Pons (tissue), 1 donor: ENCODE results near the gene CR2.
"Not testable (repeated sequence)": the region's sequence is repeated elsewhere in the genome, so short reads cannot be mapped to it uniquely, and the experiment has no call there.

ENCODE experiments used
- DNase-seq: peaks from one replicate; pipeline ENCODE4 v3.0.0-alpha.2; 2016; ENCODE audit warnings: low spot score

The CR2 gene

GRCh38 chr1:207454046-207454964 is at the start of gene CR2:
CR2 (plus strand) TSS chr1:207454328; CDS start chr1:207454419, 91 bp downstream.
- no peak for DNase-seq

- peak; percentile 93 for DNase-seq
Observed at GRCh38 chr1:207404849-207405525, 49.1 kb upstream of the CR2 start.

GRCh38 chr1:207405814-207406213 is 48.3 kb upstream of the CR2 start:
- DNase-seq: no peak

- DNase-seq: no peak
Observed at GRCh38 chr1:207407655-207408260, 46.4 kb upstream of the CR2 start.

- no peak for DNase-seq
Observed at GRCh38 chr1:207412845-207413244, 41.3 kb upstream of the CR2 start.

- no peak for DNase-seq
Observed at GRCh38 chr1:207414606-207415108, 39.5 kb upstream of the CR2 start.

- DNase-seq: no peak
Observed at GRCh38 chr1:207417076-207417475, 37.1 kb upstream of the CR2 start.

GRCh38 chr1:207418351-207418750 is 35.8 kb upstream of the CR2 start:
- DNase-seq: no peak

GRCh38 chr1:207420109-207420508 is 34.0 kb upstream of the CR2 start:
- no peak for DNase-seq

- no peak for DNase-seq
Observed at GRCh38 chr1:207421078-207421477, 33.0 kb upstream of the CR2 start.

GRCh38 chr1:207423560-207424292 is 30.4 kb upstream of the CR2 start:
- no peak for DNase-seq

- DNase-seq: no peak
Observed at GRCh38 chr1:207424570-207425131, 29.5 kb upstream of the CR2 start.

GRCh38 chr1:207427832-207428585 is 26.1 kb upstream of the CR2 start:
- DNase-seq: no peak

GRCh38 chr1:207428783-207429182 is 25.3 kb upstream of the CR2 start:
- no peak for DNase-seq

- no peak for DNase-seq
Observed at GRCh38 chr1:207429963-207430362, 24.2 kb upstream of the CR2 start.

GRCh38 chr1:207430602-207431001 is 23.5 kb upstream of the CR2 start:
- DNase-seq: no peak

GRCh38 chr1:207431508-207431907 is 22.6 kb upstream of the CR2 start:
- DNase-seq: no peak

GRCh38 chr1:207433435-207433834 is 20.7 kb upstream of the CR2 start:
- DNase-seq: no peak

GRCh38 chr1:207436746-207437145 is 17.4 kb upstream of the CR2 start:
- not testable (repeated sequence) for DNase-seq

GRCh38 chr1:207440626-207441025 is 13.5 kb upstream of the CR2 start:
- no peak for DNase-seq
